ENCODE results near the gene ADSS2. TPM values are rescaled to one million over a fixed set of nuclear protein-coding genes. Genes with fewer than 3 reads are reported as not detected.

ADSS2 gene
- polyA plus RNA-seq, 3 donors = 24.4 to 33.5 (median 26.3) TPM

DNA sequence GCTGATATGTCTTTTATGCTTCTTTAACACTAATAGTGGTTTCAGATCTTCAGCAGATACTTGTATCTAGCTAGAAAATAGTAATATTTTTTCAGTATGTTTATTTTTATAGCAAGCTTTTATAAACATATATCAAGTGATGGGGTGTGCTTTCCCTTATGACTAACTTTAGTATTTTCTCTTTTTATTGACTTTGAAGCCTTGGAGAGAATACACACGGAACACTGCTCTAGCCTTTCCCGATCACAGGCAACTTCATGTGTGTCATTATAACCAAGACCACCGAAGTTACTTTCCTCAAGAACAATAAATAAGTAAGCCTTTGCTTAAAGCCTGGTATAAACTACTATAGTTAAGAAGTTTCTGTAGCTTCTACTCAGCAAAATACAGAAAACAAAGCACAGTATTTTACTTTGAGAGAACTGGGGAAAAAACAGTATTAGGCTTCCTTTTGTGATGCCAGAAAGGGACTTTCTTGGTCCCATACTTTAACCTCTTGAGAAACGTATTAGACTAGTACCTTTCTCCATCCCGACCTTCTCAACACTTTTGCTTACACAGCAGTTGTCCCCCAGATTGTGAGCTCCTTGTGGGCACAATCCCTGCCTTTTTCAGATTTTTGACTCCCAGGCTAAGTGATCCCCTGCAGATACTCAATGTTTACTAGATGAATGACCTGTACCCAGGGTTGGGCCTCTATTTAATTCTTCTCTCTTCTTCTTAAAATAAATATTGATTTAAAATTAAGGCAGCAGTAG is 3.3 kb downstream of the ADSS2 start:
- no peak overlapping the region for H3K9ac ChIP-seq (ENCODE audit: insufficient read depth, low read length, poor library complexity, severe bottlenecking)
- H3K27ac ChIP-seq (ENCODE audit: low read depth in 1 of 2, low read length in 2 of 2) = no peak overlapping the region
- H3K79me2 ChIP-seq (ENCODE audit: insufficient read depth, low read length) = peaks cover 81% of the 10 kb centered on the region
- no peak overlapping the region for H3K4me3 Mint-ChIP-seq
- 94% methylated on average over 2 of the region's 5 CpGs for WGBS (ENCODE audit: insufficient coverage)
- H3K4me3 ChIP-seq (replicated peaks in 1 of 3; ENCODE audit: low read depth in 2 of 3, low read length in 3 of 3) = no peak overlapping the region
- no peak overlapping the region for H2AFZ ChIP-seq (ENCODE audit: insufficient read depth, low read depth, low read length, poor library complexity, severe bottlenecking)
- H3K36me3 Mint-ChIP-seq = peaks cover 27 to 32% of the 10 kb centered on the region in 2 donors
- peaks cover 51% of the 10 kb centered on the region for H3K4me1 Mint-ChIP-seq
- H3K27me3 Mint-ChIP-seq (ENCODE audit: low read depth in 3 of 3) = no peaks in the 10 kb centered on the region
- peaks cover 0 to 2% (median 0%) of the 10 kb centered on the region in 7 donors for H3K9me3 Mint-ChIP-seq
- H3K27me3 ChIP-seq (ENCODE audit: control insufficient read depth in 2 of 2, insufficient read depth in 2 of 2, low read length in 2 of 2) = no peaks in the 10 kb centered on the region
- no peaks in the 10 kb centered on the region for H3K9me3 ChIP-seq (replicated peaks in 1 of 2; ENCODE audit: control insufficient read depth in 1 of 2, insufficient read depth in 1 of 2, low read length in 2 of 2)
- H3K4me1 ChIP-seq (ENCODE audit: control insufficient read depth in 1 of 2, insufficient read depth in 2 of 2, low read length in 2 of 2) = peaks cover 32 to 40% of the 10 kb centered on the region in 2 donors
- peaks cover 68% of the 10 kb centered on the region for H4K20me1 ChIP-seq (ENCODE audit: insufficient read depth, low read length)
- peak overlapping the region in 2 of 7 donors; percentile 47 to 73 for H3K27ac Mint-ChIP-seq
- no peak overlapping the region for H3K4me2 ChIP-seq (replicated peaks; ENCODE audit: extremely low read depth, low read length, poor library complexity, severe bottlenecking)
- intact Hi-C loops (cut with micrococcal nuclease) = no loop called here
- peaks cover 2 to 16% of the 10 kb centered on the region in 2 donors for H3K36me3 ChIP-seq (replicated peaks in 1 of 2; ENCODE audit: control insufficient read depth in 1 of 2, insufficient read depth in 2 of 2, low read length in 2 of 2)
- no peak for DNase-seq
- TF ChIP-seq, protein P1, sequence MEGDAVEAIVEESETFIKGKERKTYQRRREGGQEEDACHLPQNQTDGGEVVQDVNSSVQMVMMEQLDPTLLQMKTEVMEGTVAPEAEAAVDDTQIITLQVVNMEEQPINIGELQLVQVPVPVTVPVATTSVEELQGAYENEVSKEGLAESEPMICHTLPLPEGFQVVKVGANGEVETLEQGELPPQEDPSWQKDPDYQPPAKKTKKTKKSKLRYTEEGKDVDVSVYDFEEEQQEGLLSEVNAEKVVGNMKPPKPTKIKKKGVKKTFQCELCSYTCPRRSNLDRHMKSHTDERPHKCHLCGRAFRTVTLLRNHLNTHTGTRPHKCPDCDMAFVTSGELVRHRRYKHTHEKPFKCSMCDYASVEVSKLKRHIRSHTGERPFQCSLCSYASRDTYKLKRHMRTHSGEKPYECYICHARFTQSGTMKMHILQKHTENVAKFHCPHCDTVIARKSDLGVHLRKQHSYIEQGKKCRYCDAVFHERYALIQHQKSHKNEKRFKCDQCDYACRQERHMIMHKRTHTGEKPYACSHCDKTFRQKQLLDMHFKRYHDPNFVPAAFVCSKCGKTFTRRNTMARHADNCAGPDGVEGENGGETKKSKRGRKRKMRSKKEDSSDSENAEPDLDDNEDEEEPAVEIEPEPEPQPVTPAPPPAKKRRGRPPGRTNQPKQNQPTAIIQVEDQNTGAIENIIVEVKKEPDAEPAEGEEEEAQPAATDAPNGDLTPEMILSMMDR (IDR thresholded peaks at IDR 0.05) = no peak

DNA sequence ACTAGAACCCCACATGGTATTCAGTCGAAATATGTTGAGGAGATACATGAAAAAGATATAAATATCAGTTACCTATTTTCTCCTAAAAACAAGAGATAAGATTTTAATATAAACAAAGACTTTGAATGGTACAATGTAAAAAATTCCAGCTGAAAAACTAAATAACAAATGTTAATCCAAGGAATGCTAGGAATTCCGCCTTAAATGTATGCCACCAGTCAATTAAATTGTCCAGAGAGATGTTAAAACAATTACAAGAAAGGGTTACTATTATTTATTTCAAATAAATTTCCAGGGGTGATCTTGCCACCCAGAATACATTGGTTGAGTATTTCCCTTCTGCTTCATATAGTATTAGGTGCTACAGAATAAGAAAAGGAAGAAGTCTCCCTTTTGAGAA is 4.2 kb downstream of the ADSS2 start:
- intact Hi-C loops (cut with micrococcal nuclease) = no loop called here
- H3K27me3 ChIP-seq (ENCODE audit: control insufficient read depth in 2 of 2, insufficient read depth in 2 of 2, low read length in 2 of 2) = no peaks in the 10 kb centered on the region
- no CpG with 5 or more reads among the region's 2 CpGs for WGBS (ENCODE audit: insufficient coverage)
- peaks cover 90% of the 10 kb centered on the region for H3K79me2 ChIP-seq (ENCODE audit: insufficient read depth, low read length)
- Mint-ChIP-seq H3K4me3 (no peak overlapping the region), H3K9me3 (no peaks in the 10 kb centered on the region), H3K27ac (peak overlapping the region in 1 of 7 donors; percentile 23), H3K36me3 (peaks cover 27 to 32% of the 10 kb centered on the region in 2 donors), H3K4me1 (peaks cover 53% of the 10 kb centered on the region), H3K27me3 (ENCODE audit: low read depth in 3 of 3) (no peaks in the 10 kb centered on the region)
- peaks cover 31 to 37% of the 10 kb centered on the region in 2 donors for H3K4me1 ChIP-seq (ENCODE audit: control insufficient read depth in 1 of 2, insufficient read depth in 2 of 2, low read length in 2 of 2)
- H3K9me3 ChIP-seq (replicated peaks in 1 of 2; ENCODE audit: control insufficient read depth in 1 of 2, insufficient read depth in 1 of 2, low read length in 2 of 2) = no peaks in the 10 kb centered on the region
- H3K9ac ChIP-seq (ENCODE audit: insufficient read depth, low read length, poor library complexity, severe bottlenecking) = no peak overlapping the region
- H3K27ac ChIP-seq (ENCODE audit: low read depth in 1 of 2, low read length in 2 of 2) = peak overlapping the region in 1 of 2 donors; percentile 23
- H4K20me1 ChIP-seq (ENCODE audit: insufficient read depth, low read length) = peaks cover 77% of the 10 kb centered on the region
- H3K36me3 ChIP-seq (replicated peaks in 1 of 2; ENCODE audit: control insufficient read depth in 1 of 2, insufficient read depth in 2 of 2, low read length in 2 of 2) = peaks cover 2 to 22% of the 10 kb centered on the region in 2 donors
- H3K4me2 ChIP-seq (replicated peaks; ENCODE audit: extremely low read depth, low read length, poor library complexity, severe bottlenecking) = no peak overlapping the region
- H3K4me3 ChIP-seq (replicated peaks in 1 of 3; ENCODE audit: low read depth in 2 of 3, low read length in 3 of 3) = no peak overlapping the region
- no peak overlapping the region for H2AFZ ChIP-seq (ENCODE audit: insufficient read depth, low read depth, low read length, poor library complexity, severe bottlenecking)
- DNase-seq = no peak
- TF ChIP-seq, protein P1 (IDR thresholded peaks at IDR 0.05) = no peak

Data from CD14-positive monocyte (primary cell).